Panc1 (cell line): Measurements from ENCODE around the gene SLC36A4. TPM values are rescaled to one million over a fixed set of nuclear protein-coding genes. Genes with fewer than 3 reads are reported as not detected.

Experiments used
- ATAC-seq: fragments of 200-7000 bp; cut with Tn5 transposase; 2 replicates; pipeline ENCODE4 v1.9.1; 2020; ENCODE audit warnings: mild to moderate bottlenecking, moderate library complexity
- BruUV-seq: library from RNA; stranded (reverse); fragments of 400-500 nt; replicated peaks from 2 replicates; lab custom pipeline; 2021; lab: Mats Ljungman, UMichigan
- CTCF ChIA-PET: fragments of 300-600 bp; sonication (Branson Sonifier 250); formaldehyde crosslinking; loops from one replicate; lab custom pipeline; 2022; ENCODE audit warnings: antibody characterized with exemption; lab: Charles Lee
- POLR2A ChIA-PET: fragments of 300-600 bp; sonication (Branson Sonifier 250); formaldehyde crosslinking; loops from one replicate; lab custom pipeline; 2022; ENCODE audit warnings: antibody characterized with exemption; lab: Charles Lee
- DNase-seq: peaks from one replicate; pipeline ENCODE4 v3.0.0-alpha.2; 2010; ENCODE audit warnings: low read depth, low spot score
- H3K27ac ChIP-seq: 2 replicates; pipeline ENCODE4 v1.5.1; 2011; ENCODE audit warnings: mild to moderate bottlenecking, low read length, inconsistent platforms
- H3K27me3 ChIP-seq: fragments of 200-500 bp; sonication (Bioruptor generic); 2 replicates; pipeline ENCODE4 v1.6.0; 2014; ENCODE audit warnings: low read length, inconsistent platforms; ENCODE audit not compliant: control insufficient read depth, insufficient read depth
- H3K36me3 ChIP-seq: fragments of 200-500 bp; sonication (Bioruptor generic); 2 replicates; pipeline ENCODE4 v1.5.1; 2014; ENCODE audit warnings: inconsistent platforms, mild to moderate bottlenecking, low read length, moderate library complexity; ENCODE audit not compliant: control insufficient read depth, insufficient read depth
- H3K4me1 ChIP-seq: 2 replicates; pipeline ENCODE4 v1.5.1; 2011; ENCODE audit warnings: inconsistent platforms, mild to moderate bottlenecking, low read length, moderate library complexity; ENCODE audit not compliant: control insufficient read depth, insufficient read depth
- H3K4me3 ChIP-seq, 2 experiments: 2 replicates each; pipeline ENCODE4 v1.5.1; 2011 to 2012; ENCODE audit warnings: low read depth in 2 of 2, low read length in 2 of 2, mild to moderate bottlenecking in 2 of 2, inconsistent platforms in 1 of 2, moderate library complexity in 1 of 2
- H3K9me3 ChIP-seq: fragments of 200-500 bp; sonication (Bioruptor generic); 2 replicates; pipeline ENCODE4 v1.5.1; 2014; ENCODE audit warnings: low read depth, mild to moderate bottlenecking, inconsistent platforms, low read length, moderate library complexity; ENCODE audit not compliant: control insufficient read depth, insufficient read depth
- POLR2AphosphoS5 ChIP-seq: IDR thresholded peaks from 2 replicates; pipeline ENCODE4 v1.6.1; 2012; ENCODE audit warnings: mild to moderate bottlenecking, low read depth, low read length, moderate library complexity
- SIN3A ChIP-seq: IDR thresholded peaks from 2 replicates; pipeline ENCODE4 v1.6.1; 2012; ENCODE audit warnings: low read depth, mild to moderate bottlenecking, low read length, moderate library complexity, borderline replicate concordance; ENCODE audit not compliant: insufficient read depth
- TCF7L2 ChIP-seq: IDR thresholded peaks from 2 replicates; pipeline ENCODE4 v1.6.1; 2011; ENCODE audit warnings: mild to moderate bottlenecking, low read depth, low read length, inconsistent platforms
- in situ Hi-C: cut with HindIII; loops from 2 replicates; pipeline ENCODE4 v1.10.0; 2016; ENCODE audit warnings: low sequenced_read_pairs, low pct_unique_long_range_greater_than_20kb
- intact Hi-C: fragments of 100-400 bp; cut with micrococcal nuclease; formaldehyde crosslinking; loops from one replicate; pipeline ENCODE4 v1.10.0; 2022; ENCODE audit not compliant: unreplicated experiment
- total RNA-seq: library from RNA; stranded (reverse); gene quantifications from one replicate; pipeline ENCODE4 v1.2.1, GENCODE V29; 2021; ENCODE audit not compliant: unreplicated experiment
- TF ChIP-seq, protein P1 (sequence below), 2 experiments: IDR thresholded peaks; 2 replicates each; pipeline ENCODE4 v1.6.1; 2011 to 2012; ENCODE audit warnings: low read depth in 2 of 2, control low read depth in 1 of 2, low read length in 1 of 2, mild to moderate bottlenecking in 1 of 2, moderate library complexity in 1 of 2; ENCODE audit not compliant: insufficient read depth in 1 of 2
- TF ChIP-seq, protein P2 (sequence below): fragments of 450-650 bp; IDR thresholded peaks from 2 replicates; pipeline ENCODE4 v1.5.1; 2017; ENCODE audit warnings: mild to moderate bottlenecking

Gene SLC36A4
- total RNA-seq, 1 experiment from 2014 or later = 30.3 TPM

DNA sequence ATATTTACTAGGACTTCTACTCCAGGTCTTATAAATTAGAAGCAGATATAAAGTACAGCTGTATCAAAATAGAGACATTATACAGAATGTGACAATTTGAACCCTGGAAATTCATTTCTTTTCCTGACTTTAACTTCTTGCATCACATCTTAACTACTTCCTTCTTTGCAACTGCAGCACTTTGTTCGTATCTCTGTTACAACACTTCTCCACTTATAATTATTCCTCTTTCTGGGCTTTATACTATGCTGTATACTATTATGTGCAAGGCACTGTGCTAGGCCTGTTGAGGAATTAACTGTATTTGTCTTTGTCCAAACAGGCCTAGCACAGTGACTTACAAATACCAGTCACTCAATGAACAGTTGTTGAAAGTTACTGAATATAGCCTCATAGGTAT is 1.8 kb upstream of the SLC36A4 start:
- no peak for ATAC-seq
- ChIA-PET CTCF (no interaction called here), POLR2A (no interaction called here)
- no TSS peak for BruUV-seq
- in situ Hi-C loops = no loop called here
- intact Hi-C loops = no loop called here
- Histone ChIP-seq H3K36me3 (no peaks in the 10 kb centered on the region), H3K27me3 (peaks cover 14% of the 10 kb centered on the region), H3K4me1 (peaks cover 10% of the 10 kb centered on the region), H3K27ac (no peak overlapping the region), H3K9me3 (no peaks in the 10 kb centered on the region), H3K4me3 (no peak overlapping the region)
- no peak for DNase-seq
- no peak for TF ChIP-seq POLR2AphosphoS5
- no peak for TF ChIP-seq SIN3A
- TF ChIP-seq, protein P1, sequence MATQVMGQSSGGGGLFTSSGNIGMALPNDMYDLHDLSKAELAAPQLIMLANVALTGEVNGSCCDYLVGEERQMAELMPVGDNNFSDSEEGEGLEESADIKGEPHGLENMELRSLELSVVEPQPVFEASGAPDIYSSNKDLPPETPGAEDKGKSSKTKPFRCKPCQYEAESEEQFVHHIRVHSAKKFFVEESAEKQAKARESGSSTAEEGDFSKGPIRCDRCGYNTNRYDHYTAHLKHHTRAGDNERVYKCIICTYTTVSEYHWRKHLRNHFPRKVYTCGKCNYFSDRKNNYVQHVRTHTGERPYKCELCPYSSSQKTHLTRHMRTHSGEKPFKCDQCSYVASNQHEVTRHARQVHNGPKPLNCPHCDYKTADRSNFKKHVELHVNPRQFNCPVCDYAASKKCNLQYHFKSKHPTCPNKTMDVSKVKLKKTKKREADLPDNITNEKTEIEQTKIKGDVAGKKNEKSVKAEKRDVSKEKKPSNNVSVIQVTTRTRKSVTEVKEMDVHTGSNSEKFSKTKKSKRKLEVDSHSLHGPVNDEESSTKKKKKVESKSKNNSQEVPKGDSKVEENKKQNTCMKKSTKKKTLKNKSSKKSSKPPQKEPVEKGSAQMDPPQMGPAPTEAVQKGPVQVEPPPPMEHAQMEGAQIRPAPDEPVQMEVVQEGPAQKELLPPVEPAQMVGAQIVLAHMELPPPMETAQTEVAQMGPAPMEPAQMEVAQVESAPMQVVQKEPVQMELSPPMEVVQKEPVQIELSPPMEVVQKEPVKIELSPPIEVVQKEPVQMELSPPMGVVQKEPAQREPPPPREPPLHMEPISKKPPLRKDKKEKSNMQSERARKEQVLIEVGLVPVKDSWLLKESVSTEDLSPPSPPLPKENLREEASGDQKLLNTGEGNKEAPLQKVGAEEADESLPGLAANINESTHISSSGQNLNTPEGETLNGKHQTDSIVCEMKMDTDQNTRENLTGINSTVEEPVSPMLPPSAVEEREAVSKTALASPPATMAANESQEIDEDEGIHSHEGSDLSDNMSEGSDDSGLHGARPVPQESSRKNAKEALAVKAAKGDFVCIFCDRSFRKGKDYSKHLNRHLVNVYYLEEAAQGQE (IDR thresholded peaks at IDR 0.05; ENCODE audit: insufficient read depth in 1 of 2, low read depth in 2 of 2, low read length in 1 of 2) = no peak
- TF ChIP-seq TCF7L2 = no peak
- TF ChIP-seq, protein P2, sequence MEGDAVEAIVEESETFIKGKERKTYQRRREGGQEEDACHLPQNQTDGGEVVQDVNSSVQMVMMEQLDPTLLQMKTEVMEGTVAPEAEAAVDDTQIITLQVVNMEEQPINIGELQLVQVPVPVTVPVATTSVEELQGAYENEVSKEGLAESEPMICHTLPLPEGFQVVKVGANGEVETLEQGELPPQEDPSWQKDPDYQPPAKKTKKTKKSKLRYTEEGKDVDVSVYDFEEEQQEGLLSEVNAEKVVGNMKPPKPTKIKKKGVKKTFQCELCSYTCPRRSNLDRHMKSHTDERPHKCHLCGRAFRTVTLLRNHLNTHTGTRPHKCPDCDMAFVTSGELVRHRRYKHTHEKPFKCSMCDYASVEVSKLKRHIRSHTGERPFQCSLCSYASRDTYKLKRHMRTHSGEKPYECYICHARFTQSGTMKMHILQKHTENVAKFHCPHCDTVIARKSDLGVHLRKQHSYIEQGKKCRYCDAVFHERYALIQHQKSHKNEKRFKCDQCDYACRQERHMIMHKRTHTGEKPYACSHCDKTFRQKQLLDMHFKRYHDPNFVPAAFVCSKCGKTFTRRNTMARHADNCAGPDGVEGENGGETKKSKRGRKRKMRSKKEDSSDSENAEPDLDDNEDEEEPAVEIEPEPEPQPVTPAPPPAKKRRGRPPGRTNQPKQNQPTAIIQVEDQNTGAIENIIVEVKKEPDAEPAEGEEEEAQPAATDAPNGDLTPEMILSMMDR = no peak

DNA sequence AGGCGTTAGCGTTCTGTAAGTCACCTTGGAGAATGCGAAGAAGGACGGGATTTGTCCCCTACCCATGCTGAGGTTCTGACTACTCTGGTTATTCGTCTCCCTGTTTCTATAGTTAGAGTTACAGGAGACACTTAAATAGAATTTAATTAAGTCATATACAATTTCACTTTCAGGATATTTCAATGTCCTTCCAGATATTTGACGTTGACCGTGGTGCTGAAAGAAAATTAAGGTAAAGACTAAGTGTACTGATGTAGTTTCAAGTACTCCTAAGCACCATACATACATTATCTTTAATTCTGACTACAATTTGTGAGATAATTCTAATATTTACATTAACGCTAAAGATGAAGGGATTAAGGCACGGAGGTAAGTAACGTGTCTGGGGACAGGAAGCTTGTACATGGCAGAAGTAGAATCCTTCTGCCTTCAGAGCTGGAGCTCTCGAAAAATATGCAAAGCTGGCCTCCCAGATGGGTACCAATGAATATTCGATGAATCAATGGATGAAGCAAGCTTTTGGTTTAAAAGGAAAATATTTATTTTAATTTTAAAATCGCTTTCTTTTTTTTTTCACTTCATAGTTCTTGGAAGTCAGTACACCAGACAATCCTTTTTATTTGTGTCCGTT is 539 bp upstream of the SLC36A4 start:
- ATAC-seq (no peak), DNase-seq (peak; percentile 4)
- Histone ChIP-seq H3K4me1 (peaks cover 10% of the 10 kb centered on the region), H3K27ac (peak overlapping the region; percentile 64), H3K4me3 (peak overlapping the region; percentile 71 to 86), H3K36me3 (no peaks in the 10 kb centered on the region), H3K27me3 (peaks cover 14% of the 10 kb centered on the region), H3K9me3 (no peaks in the 10 kb centered on the region)
- ChIA-PET CTCF (no interaction called here), POLR2A (no interaction called here)
- in situ Hi-C loops (no loop called here), intact Hi-C loops (no loop called here)
- no peak for TF ChIP-seq SIN3A
- TF ChIP-seq, protein P2 = no peak
- TF ChIP-seq, protein P1 (IDR thresholded peaks at IDR 0.05; ENCODE audit: insufficient read depth in 1 of 2, low read depth in 2 of 2, low read length in 1 of 2) = peak in 1 of 2 experiments; percentile 85; a peak in 2 of 4 replicates
- no peak for TF ChIP-seq TCF7L2
- TF ChIP-seq POLR2AphosphoS5 = no peak
- BruUV-seq = TSS peak; percentile 89
